ENCODE data around the gene LRP8. TPM values are rescaled to one million over a fixed set of nuclear protein-coding genes. Genes with fewer than 3 reads are reported as not detected.
A peak's percentile ranks its signal among the peaks of the same experiment; 100 is the strongest.

Gene LRP8
- total RNA-seq, 1 donor from 2014 or later: 4.4 TPM

DNA sequence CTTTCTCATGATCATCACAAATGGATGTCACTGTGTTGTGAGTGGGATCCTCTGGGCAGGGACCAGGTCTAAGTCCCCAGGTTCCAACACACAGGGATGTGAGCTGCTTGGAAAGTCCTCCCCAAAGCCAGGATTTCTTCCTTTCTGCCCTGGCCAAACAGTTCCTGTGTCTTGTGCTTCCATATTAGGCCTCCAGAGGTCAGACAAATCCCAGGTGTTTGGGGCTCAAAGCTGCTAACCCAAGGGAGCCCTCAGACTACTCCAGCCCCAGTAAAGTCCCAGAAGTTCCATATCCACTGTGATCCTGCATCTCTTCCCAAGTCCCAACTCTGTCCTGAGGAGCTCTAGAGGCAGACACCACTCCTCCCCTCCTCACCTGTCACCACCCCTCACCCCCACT lies 61.8 kb downstream of the LRP8 start:
- Mint-ChIP-seq H3K9me3 (ENCODE audit: low read depth) (no peaks in the 10 kb centered on the region), H3K27ac (no peak overlapping the region), H3K4me3 (ENCODE audit: low read depth) (no peak overlapping the region), H3K4me1 (ENCODE audit: low read depth) (no peaks in the 10 kb centered on the region), H3K27me3 (no peaks in the 10 kb centered on the region), H3K36me3 (ENCODE audit: insufficient read depth) (peaks cover 5% of the 10 kb centered on the region)
- TF ChIP-seq, protein P1, sequence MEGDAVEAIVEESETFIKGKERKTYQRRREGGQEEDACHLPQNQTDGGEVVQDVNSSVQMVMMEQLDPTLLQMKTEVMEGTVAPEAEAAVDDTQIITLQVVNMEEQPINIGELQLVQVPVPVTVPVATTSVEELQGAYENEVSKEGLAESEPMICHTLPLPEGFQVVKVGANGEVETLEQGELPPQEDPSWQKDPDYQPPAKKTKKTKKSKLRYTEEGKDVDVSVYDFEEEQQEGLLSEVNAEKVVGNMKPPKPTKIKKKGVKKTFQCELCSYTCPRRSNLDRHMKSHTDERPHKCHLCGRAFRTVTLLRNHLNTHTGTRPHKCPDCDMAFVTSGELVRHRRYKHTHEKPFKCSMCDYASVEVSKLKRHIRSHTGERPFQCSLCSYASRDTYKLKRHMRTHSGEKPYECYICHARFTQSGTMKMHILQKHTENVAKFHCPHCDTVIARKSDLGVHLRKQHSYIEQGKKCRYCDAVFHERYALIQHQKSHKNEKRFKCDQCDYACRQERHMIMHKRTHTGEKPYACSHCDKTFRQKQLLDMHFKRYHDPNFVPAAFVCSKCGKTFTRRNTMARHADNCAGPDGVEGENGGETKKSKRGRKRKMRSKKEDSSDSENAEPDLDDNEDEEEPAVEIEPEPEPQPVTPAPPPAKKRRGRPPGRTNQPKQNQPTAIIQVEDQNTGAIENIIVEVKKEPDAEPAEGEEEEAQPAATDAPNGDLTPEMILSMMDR (IDR thresholded peaks at IDR 0.05; ENCODE audit: unreplicated experiment): peak; percentile 44
- DNase-seq (ENCODE audit: low spot score, unreplicated experiment): no peak

DNA sequence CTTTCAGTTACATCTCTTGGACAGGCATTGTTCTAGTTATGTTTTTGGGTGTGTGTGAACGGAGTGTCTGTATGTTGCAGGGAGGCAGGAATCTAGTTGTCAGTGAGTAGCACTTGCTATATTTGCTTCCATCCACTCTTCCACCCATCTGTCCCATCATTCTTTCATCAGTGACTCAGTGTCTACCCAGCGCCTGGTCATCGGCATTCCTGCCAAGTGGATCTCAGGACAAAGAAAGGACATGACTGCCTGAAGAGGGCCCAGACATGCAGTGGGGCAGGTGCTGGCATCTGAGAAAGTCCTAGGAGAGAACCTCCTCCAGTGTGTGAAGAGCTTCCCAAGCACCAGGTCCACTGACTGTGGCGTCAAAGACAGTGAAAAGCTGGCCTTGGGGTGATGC lies 62.3 kb downstream of the LRP8 start:
- H3K4me1 Mint-ChIP-seq (ENCODE audit: low read depth): no peaks in the 10 kb centered on the region
- TF ChIP-seq, protein P1 (IDR thresholded peaks at IDR 0.05; ENCODE audit: unreplicated experiment): no peak
- no peaks in the 10 kb centered on the region for H3K9me3 Mint-ChIP-seq (ENCODE audit: low read depth)
- no peaks in the 10 kb centered on the region for H3K27me3 Mint-ChIP-seq
- no peak overlapping the region for H3K27ac Mint-ChIP-seq
- no peak for DNase-seq (ENCODE audit: low spot score, unreplicated experiment)
- H3K4me3 Mint-ChIP-seq (ENCODE audit: low read depth): no peak overlapping the region
- peaks cover 2% of the 10 kb centered on the region for H3K36me3 Mint-ChIP-seq (ENCODE audit: insufficient read depth)

DNA sequence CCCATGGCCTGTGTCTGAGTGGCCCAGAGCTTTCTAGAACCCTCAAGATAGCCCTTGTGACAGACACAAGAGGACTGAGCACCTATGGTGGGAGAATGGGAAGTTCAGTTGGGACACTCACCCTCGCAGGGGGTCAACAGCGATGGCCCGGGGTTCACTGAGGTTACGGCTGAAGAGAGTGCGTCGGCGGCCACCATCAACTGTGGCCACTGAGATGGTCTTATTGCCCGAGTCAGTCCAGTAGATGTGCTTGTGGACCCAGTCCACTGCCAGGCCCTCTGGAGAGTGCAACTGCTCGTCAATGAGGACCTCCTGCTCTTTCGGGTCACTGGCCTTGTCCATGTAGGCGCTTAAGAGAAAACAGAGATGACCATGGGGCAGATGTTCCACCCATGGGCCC lies 63.8 kb downstream of the LRP8 start:
- Mint-ChIP-seq H3K36me3 (ENCODE audit: insufficient read depth) (no peaks in the 10 kb centered on the region), H3K4me1 (ENCODE audit: low read depth) (no peaks in the 10 kb centered on the region), H3K9me3 (ENCODE audit: low read depth) (no peaks in the 10 kb centered on the region), H3K27me3 (no peaks in the 10 kb centered on the region), H3K4me3 (ENCODE audit: low read depth) (no peak overlapping the region), H3K27ac (no peak overlapping the region)
- DNase-seq (ENCODE audit: low spot score, unreplicated experiment): no peak
- TF ChIP-seq, protein P1 (IDR thresholded peaks at IDR 0.05; ENCODE audit: unreplicated experiment): no peak

DNA sequence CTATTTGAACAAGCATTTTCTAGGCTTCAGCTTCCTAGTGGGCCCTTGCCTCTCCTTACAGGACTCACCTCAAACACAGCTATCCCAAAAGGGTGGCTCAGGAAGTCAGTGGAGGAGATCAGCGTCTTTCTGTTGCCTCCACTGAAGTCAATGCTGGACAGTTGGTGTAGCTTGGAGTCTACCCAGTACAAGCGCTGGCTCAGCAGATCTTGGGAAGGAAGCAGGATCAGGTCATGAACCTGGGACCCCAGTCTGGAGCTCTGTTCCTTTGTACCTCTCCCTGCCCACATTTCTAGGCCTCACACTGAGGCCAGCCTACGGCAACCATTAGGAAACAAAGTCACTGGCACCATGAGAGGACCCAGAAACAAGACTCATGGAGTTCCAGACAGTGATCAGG lies 65.9 kb downstream of the LRP8 start:
- H3K27ac Mint-ChIP-seq: no peak overlapping the region
- TF ChIP-seq, protein P1 (IDR thresholded peaks at IDR 0.05; ENCODE audit: unreplicated experiment): no peak
- H3K27me3 Mint-ChIP-seq: no peaks in the 10 kb centered on the region
- no peaks in the 10 kb centered on the region for H3K36me3 Mint-ChIP-seq (ENCODE audit: insufficient read depth)
- H3K4me3 Mint-ChIP-seq (ENCODE audit: low read depth): no peak overlapping the region
- DNase-seq (ENCODE audit: low spot score, unreplicated experiment): no peak
- no peaks in the 10 kb centered on the region for H3K9me3 Mint-ChIP-seq (ENCODE audit: low read depth)
- peaks cover 11% of the 10 kb centered on the region for H3K4me1 Mint-ChIP-seq (ENCODE audit: low read depth)

DNA sequence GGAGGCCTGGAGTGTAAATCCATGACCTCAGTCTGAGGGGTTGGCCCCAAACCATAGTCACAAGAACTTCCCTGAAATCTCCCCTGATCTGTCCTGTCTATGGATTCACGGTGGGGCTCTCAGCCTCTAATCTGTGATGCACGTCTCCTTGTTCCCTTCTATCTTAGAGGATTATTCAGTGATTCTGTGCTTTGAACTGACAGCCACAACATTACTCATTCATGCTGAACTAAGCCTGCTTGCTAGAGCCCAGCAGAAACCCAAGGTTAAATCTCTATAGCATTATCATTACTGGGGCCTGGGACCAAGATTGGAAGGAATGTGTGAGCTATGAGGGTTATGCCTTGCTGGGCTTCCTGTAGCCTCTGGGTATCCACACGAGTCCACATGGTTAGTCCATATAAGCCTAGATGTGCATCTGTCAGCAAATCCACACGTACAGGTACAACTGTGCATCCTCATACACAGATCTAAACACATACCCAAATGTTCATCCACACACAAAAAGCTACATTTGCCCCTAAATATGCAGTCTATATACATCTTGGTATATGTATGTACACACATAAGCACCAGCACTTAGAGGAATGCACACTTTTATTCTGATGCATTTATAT lies 67.1 kb downstream of the LRP8 start:
- Mint-ChIP-seq H3K36me3 (ENCODE audit: insufficient read depth) (no peaks in the 10 kb centered on the region), H3K9me3 (ENCODE audit: low read depth) (no peaks in the 10 kb centered on the region), H3K4me1 (ENCODE audit: low read depth) (peaks cover 12% of the 10 kb centered on the region), H3K27ac (no peak overlapping the region), H3K27me3 (no peaks in the 10 kb centered on the region), H3K4me3 (ENCODE audit: low read depth) (no peak overlapping the region)
- no peak for DNase-seq (ENCODE audit: low spot score, unreplicated experiment)
- TF ChIP-seq, protein P1 (IDR thresholded peaks at IDR 0.05; ENCODE audit: unreplicated experiment): no peak
